SK-N-SH treated with all-trans-retinoic acid at 6 μM for 48 hours (cell line): Measurements from ENCODE around the gene FREM3.

Source experiments
- ATAC-seq: fragments of 200-7000 bp; cut with Tn5 transposase; 3 replicates; pipeline ENCODE4 v1.9.1; 2020; ENCODE audit warnings: mild to moderate bottlenecking, moderate library complexity
- CSDC2 ChIP-seq: fragments of 250-450 bp; sonication (Bioruptor Pico); IDR thresholded peaks from 2 replicates; pipeline ENCODE4 v1.5.0; 2020; ENCODE audit warnings: mild to moderate bottlenecking, moderate library complexity
- ESRRG ChIP-seq: fragments of 250-450 bp; sonication (Bioruptor Pico); IDR thresholded peaks from 2 replicates; pipeline ENCODE4 v1.6.1; 2021; ENCODE audit warnings: mild to moderate bottlenecking
- ISL1 ChIP-seq: fragments of 250-450 bp; sonication (Bioruptor Pico); IDR thresholded peaks from 2 replicates; pipeline ENCODE4 v2.1.2; 2022; ENCODE audit warnings: mild to moderate bottlenecking, moderate library complexity
- OSR1 ChIP-seq: fragments of 250-450 bp; sonication (Bioruptor Pico); IDR thresholded peaks from 2 replicates; pipeline ENCODE4 v1.8.0; 2022; ENCODE audit warnings: moderate library complexity, mild to moderate bottlenecking, inconsistent platforms
- RARB ChIP-seq: fragments of 250-450 bp; sonication (Bioruptor Pico); IDR thresholded peaks from 2 replicates; pipeline ENCODE4 v1.8.0; 2021; ENCODE audit warnings: mild to moderate bottlenecking, moderate library complexity
- SNAI2 ChIP-seq: fragments of 250-450 bp; sonication (Bioruptor Pico); IDR thresholded peaks from 2 replicates; pipeline ENCODE4 v1.5.0; 2020; ENCODE audit warnings: mild to moderate bottlenecking, moderate library complexity
- TOX ChIP-seq: fragments of 250-450 bp; sonication (Bioruptor Pico); IDR thresholded peaks from 2 replicates; pipeline ENCODE4 v1.8.0; 2021; ENCODE audit warnings: mild to moderate bottlenecking, moderate library complexity, borderline replicate concordance
- TSHZ2 ChIP-seq: fragments of 250-450 bp; sonication (Bioruptor Pico); IDR thresholded peaks from 2 replicates; pipeline ENCODE4 v1.5.0; 2020; ENCODE audit warnings: mild to moderate bottlenecking, moderate library complexity
- ZC3H10 ChIP-seq: fragments of 250-450 bp; sonication (Bioruptor Pico); IDR thresholded peaks from 2 replicates; pipeline ENCODE4 v1.5.1; 2021; ENCODE audit warnings: mild to moderate bottlenecking, moderate library complexity
- ZFP30 ChIP-seq: fragments of 450-650 bp; formaldehyde crosslinking; IDR thresholded peaks from 2 replicates; pipeline ENCODE4 v1.5.0; 2022; ENCODE audit warnings: mild to moderate bottlenecking, moderate library complexity
- ZNF565 ChIP-seq: fragments of 450-650 bp; formaldehyde crosslinking; conservative IDR thresholded peaks from 2 replicates; pipeline ENCODE4 v1.5.0; 2020; ENCODE audit warnings: low read depth, mild to moderate bottlenecking, moderate library complexity
- ZNF70 ChIP-seq: fragments of 450-650 bp; formaldehyde crosslinking; IDR thresholded peaks from 2 replicates; pipeline ENCODE4 v1.5.0; 2020; ENCODE audit warnings: mild to moderate bottlenecking, moderate library complexity
- ZNF8 ChIP-seq: fragments of 450-650 bp; formaldehyde crosslinking; IDR thresholded peaks from 2 replicates; pipeline ENCODE4 v1.5.0; 2020; ENCODE audit warnings: mild to moderate bottlenecking, moderate library complexity
- TF ChIP-seq, protein P1 (sequence below): fragments of 250-450 bp; sonication (Bioruptor Pico); IDR thresholded peaks from 2 replicates; pipeline ENCODE4 v1.8.0; 2020; ENCODE audit warnings: mild to moderate bottlenecking, moderate library complexity, borderline replicate concordance
- TF ChIP-seq, protein P2 (sequence below): fragments of 250-450 bp; sonication (Bioruptor Pico); IDR thresholded peaks from 2 replicates; pipeline ENCODE4 v1.5.1; 2020; ENCODE audit warnings: low read depth, mild to moderate bottlenecking, moderate library complexity
- TF ChIP-seq, protein P3 (sequence below): fragments of 250-450 bp; sonication (Bioruptor Pico); IDR thresholded peaks from 2 replicates; pipeline ENCODE4 v1.8.0; 2021; ENCODE audit warnings: low read depth, mild to moderate bottlenecking, moderate library complexity, borderline replicate concordance

FREM3 gene

GRCh38 chr4:143554728-143555597 lies 145.5 kb downstream of the FREM3 start (continued):
- TF ChIP-seq TSHZ2 (CRISPR knock-in tag) (no peak), OSR1 (CRISPR knock-in tag) (no peak), ESRRG (CRISPR knock-in tag) (no peak), ZC3H10 (CRISPR knock-in tag) (no peak), TOX (no peak), ZNF70 (CRISPR knock-in tag) (no peak), ISL1 (CRISPR knock-in tag) (no peak)

- no peak for TF ChIP-seq RARB (CRISPR knock-in tag)
- TF ChIP-seq, protein P1, sequence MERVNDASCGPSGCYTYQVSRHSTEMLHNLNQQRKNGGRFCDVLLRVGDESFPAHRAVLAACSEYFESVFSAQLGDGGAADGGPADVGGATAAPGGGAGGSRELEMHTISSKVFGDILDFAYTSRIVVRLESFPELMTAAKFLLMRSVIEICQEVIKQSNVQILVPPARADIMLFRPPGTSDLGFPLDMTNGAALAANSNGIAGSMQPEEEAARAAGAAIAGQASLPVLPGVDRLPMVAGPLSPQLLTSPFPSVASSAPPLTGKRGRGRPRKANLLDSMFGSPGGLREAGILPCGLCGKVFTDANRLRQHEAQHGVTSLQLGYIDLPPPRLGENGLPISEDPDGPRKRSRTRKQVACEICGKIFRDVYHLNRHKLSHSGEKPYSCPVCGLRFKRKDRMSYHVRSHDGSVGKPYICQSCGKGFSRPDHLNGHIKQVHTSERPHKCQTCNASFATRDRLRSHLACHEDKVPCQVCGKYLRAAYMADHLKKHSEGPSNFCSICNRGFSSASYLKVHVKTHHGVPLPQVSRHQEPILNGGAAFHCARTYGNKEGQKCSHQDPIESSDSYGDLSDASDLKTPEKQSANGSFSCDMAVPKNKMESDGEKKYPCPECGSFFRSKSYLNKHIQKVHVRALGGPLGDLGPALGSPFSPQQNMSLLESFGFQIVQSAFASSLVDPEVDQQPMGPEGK: no peak
- TF ChIP-seq, all 23 proteins: peak for 0
- ATAC-seq: no peak
Observed at GRCh38 chr4:143549928-143550327, 150.5 kb downstream of the FREM3 start.

DNA sequence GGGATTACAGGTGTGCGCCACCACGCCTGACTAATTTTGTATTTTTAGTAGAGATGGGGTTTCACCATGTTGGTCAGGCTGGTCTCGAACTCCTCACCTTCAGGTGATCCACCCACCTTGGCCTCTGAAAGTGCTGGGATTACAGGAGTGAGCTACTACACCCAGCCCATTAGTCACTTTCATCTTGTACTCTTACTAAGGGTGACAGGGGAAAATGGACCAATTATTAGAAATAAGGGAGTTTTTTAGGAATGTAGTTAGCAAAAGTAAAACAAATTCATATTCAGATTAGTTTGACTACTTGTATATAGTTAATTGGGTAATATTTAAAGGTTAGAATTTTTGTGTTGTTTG lies 160.8 kb downstream of the FREM3 start:
- no peak for ATAC-seq

GRCh38 chr4:143538979-143539669 lies 161.4 kb downstream of the FREM3 start:
- ATAC-seq: no peak
- TF ChIP-seq, protein P2, sequence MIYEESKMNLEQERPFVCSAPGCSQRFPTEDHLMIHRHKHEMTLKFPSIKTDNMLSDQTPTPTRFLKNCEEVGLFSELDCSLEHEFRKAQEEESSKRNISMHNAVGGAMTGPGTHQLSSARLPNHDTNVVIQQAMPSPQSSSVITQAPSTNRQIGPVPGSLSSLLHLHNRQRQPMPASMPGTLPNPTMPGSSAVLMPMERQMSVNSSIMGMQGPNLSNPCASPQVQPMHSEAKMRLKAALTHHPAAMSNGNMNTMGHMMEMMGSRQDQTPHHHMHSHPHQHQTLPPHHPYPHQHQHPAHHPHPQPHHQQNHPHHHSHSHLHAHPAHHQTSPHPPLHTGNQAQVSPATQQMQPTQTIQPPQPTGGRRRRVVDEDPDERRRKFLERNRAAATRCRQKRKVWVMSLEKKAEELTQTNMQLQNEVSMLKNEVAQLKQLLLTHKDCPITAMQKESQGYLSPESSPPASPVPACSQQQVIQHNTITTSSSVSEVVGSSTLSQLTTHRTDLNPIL: no peak
- no peak for TF ChIP-seq ISL1 (CRISPR knock-in tag)
- TF ChIP-seq SNAI2: no peak
- no peak for TF ChIP-seq ZNF8 (CRISPR knock-in tag)
- no peak for TF ChIP-seq ESRRG (CRISPR knock-in tag)
- TF ChIP-seq, protein P3, sequence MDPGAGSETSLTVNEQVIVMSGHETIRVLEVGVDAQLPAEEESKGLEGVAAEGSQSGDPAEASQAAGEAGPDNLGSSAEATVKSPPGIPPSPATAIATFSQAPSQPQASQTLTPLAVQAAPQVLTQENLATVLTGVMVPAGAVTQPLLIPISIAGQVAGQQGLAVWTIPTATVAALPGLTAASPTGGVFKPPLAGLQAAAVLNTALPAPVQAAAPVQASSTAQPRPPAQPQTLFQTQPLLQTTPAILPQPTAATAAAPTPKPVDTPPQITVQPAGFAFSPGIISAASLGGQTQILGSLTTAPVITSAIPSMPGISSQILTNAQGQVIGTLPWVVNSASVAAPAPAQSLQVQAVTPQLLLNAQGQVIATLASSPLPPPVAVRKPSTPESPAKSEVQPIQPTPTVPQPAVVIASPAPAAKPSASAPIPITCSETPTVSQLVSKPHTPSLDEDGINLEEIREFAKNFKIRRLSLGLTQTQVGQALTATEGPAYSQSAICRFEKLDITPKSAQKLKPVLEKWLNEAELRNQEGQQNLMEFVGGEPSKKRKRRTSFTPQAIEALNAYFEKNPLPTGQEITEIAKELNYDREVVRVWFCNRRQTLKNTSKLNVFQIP (CRISPR knock-in tag): no peak
- no peak for TF ChIP-seq RARB (CRISPR knock-in tag)
- no peak for TF ChIP-seq ZC3H10 (CRISPR knock-in tag)

More for the DNA sequence above, 160.8 kb downstream of the FREM3 start:
- no peak for TF ChIP-seq RARB (CRISPR knock-in tag)
- no peak for TF ChIP-seq ZFP30 (CRISPR knock-in tag)
- no peak for TF ChIP-seq TSHZ2 (CRISPR knock-in tag)
- TF ChIP-seq ZNF565 (CRISPR knock-in tag): no peak
- TF ChIP-seq ZNF70 (CRISPR knock-in tag): no peak
- TF ChIP-seq CSDC2: no peak
- no peak for TF ChIP-seq ZC3H10 (CRISPR knock-in tag)
